NT2/D1 (cell line): ENCODE results near the gene CD9.

Source experiments
- SUZ12 ChIP-seq: IDR thresholded peaks from 2 replicates; pipeline ENCODE4 v1.6.1; 2011; ENCODE audit not compliant: insufficient read length, insufficient read depth; ENCODE audit errors: extremely low read depth
- YY1 ChIP-seq: IDR thresholded peaks from 2 replicates; pipeline ENCODE4 v1.6.1; 2011; ENCODE audit not compliant: insufficient read length, insufficient read depth
- ZNF274 ChIP-seq: IDR thresholded peaks from 2 replicates; pipeline ENCODE4 v1.6.1; 2011; ENCODE audit warnings: mild to moderate bottlenecking, low read depth, low read length

- TF ChIP-seq ZNF274 (no peak), YY1 (no peak), SUZ12 (no peak)
Measured at GRCh38 chr12:6264402-6265037, 64.3 kb downstream of the CD9 start.
